Spinal cord (tissue), 10 donors: Measurements from ENCODE around the gene DCAF12. TPM values are rescaled to one million over a fixed set of nuclear protein-coding genes. Genes with fewer than 3 reads are reported as not detected.
A peak's percentile ranks its signal among the peaks of the same experiment; 100 is the strongest.
"Not testable (repeated sequence)": the region's sequence is repeated elsewhere in the genome, so short reads cannot be mapped to it uniquely, and the experiment has no call there.

ENCODE experiments used
- DNase-seq, 6 donors: peaks; one replicate each; pipeline versions ENCODE4 v3.0.0 to v3.0.0-alpha.2; 2013 to 2015; ENCODE audit warnings: low spot score in 6 of 6, low read depth in 4 of 6
- H3K27ac ChIP-seq: one replicate; pipeline ENCODE4 v1.5.1; 2013; ENCODE audit warnings: low read depth, low read length, control low read depth
- H3K27me3 ChIP-seq: one replicate; pipeline ENCODE4 v1.6.1; 2013; ENCODE audit warnings: low read length; ENCODE audit not compliant: control insufficient read depth, insufficient read depth
- H3K36me3 ChIP-seq: one replicate; pipeline ENCODE4 v1.6.1; 2013; ENCODE audit warnings: low read length; ENCODE audit not compliant: control insufficient read depth, insufficient read depth
- H3K4me1 ChIP-seq: one replicate; pipeline ENCODE4 v1.6.1; 2013; ENCODE audit warnings: low read length; ENCODE audit not compliant: control insufficient read depth, insufficient read depth
- H3K4me3 ChIP-seq: one replicate; pipeline ENCODE4 v1.5.1; 2013; ENCODE audit warnings: low read depth, low read length, control low read depth
- H3K9me3 ChIP-seq: one replicate; pipeline ENCODE4 v1.6.1; 2013; ENCODE audit warnings: low read length; ENCODE audit not compliant: control insufficient read depth, insufficient read depth
- WGBS: methylation state at CpG from one replicate; pipeline ENCODE4 v1.1.5; 2013; ENCODE audit warnings: missing lambda C conversion rate; ENCODE audit not compliant: insufficient coverage; 5-methylcytosine and 5-hydroxymethylcytosine counted together
- polyA plus RNA-seq, 2 donors: library from polyadenylated mRNA; unstranded; fragments of 120-200 nt; gene quantifications; one replicate each; pipeline ENCODE4 v1.2.1, GENCODE V29; 2013; ENCODE audit not compliant: insufficient read length in 2 of 2
- total RNA-seq, 2 donors: library from RNA; depleted of rRNA in 1 of 2; stranded (reverse); fragments of 120-200 nt in 1 of 2; fragments of >200 nt in 1 of 2; gene quantifications; one replicate each; pipeline versions ENCODE4 v1.2.3 to v1.2.4, GENCODE V29; 2013 to 2014
- donor health status: healthy.

Gene DCAF12
- total and polyA plus RNA-seq, 4 donors = 32.3 to 46.9 (median 41.3) TPM

DNA sequence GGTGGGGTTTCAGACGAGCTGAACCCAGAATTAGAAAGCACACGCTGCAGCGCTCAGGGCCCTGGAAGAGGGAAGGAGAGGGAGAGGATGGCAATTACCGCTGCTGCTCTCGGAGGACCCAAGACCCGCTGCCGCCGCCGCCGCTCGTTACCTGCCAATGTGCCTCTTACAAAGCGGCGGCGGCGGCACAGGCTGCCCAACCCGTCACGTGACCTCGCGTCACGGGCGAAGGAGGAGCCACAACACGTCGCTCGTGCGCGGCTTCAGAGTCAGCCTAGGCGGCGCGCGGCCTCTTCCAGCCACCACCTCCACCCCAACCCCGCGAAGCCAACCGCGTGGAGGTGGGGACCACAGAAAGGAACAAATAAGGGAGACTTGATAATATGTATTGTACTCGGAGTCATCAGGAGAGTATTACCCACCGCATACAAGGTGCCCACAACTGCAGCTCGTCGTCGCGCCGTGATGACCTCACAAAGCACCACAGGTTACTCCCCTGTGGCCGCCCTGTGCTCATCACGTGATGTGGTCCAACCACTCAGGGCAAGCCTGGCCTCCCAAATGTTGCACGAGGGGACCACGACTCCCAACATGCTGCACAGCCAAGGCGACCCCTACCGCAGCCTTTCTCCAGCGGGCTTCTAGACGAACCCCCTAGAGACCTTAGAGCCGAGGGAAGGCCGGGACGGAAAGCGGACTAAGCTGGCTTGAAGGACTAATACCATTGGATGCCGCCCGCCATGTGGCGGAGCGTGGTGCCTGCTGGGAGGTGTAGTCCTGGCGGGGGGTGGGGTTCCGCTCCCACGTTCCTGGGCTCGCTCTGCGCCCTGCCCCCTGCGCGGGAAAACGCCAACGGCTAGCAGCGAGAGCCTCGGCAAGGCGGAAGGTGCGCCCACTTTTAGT lies 77.5 kb downstream of the DCAF12 start, which contains the start of gene UBAP2:
TSS of gene UBAP2 (minus strand) at position 161 of the 903 bp plus-strand sequence. CDS start 31,739 bp downstream, outside the sequence.
- H3K9me3 ChIP-seq = no peaks in the 10 kb centered on the region
- 0% methylated on average over 59 of the region's 70 CpGs for WGBS
- DNase-seq = peak; percentile 94 to 100 (median 98)
- H3K36me3 ChIP-seq = peaks cover 5% of the 10 kb centered on the region
- peak within 1 kb of the TSS; percentile 94 for H3K27ac ChIP-seq
- peak within 1 kb of the TSS; percentile 82 for H3K4me3 ChIP-seq
- H3K27me3 ChIP-seq = no peaks in the 10 kb centered on the region
- H3K4me1 ChIP-seq = peaks cover 4% of the 10 kb centered on the region

DNA sequence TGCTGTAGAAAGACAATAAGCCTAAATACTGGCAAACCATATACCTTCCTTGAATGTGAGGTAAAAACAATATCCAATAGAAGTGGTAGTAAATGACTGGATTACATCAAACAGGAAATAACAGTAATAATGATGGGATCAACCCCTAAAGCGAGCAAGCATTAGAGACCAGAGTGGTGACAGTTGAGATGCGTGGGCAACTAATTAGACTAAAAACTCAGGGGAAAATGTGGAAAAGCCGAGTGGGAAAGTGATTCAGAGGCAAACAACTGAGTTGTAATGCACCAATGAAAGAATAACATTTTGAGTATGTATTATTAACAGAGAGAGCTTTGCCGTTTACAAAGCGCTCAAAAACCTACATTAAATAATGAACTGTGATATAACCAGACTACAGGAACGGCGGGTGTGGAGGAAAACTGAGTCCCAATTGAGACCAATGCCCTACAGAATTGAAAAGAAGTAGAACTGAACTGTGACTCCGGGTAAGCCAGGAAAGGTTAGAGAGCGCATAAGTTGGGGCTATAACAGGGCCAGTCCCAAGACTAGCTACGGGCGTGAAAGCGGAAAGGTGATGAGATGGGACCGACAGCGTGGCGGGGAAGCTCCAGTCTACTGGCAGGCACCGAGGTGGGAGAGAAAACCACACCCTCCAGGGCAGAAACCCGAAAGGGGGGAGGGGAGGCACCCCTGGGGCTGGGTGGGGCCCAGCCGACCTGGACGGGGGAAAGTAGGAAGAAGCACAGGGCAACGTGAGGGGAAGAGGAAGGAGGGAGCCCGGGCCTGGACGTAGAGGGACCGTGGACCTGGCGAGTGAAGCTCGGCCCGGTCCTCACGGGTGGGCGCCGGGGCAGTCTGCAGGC lies 78.4 kb downstream of the DCAF12 start:
- Histone ChIP-seq H3K36me3 (peaks cover 5% of the 10 kb centered on the region), H3K27me3 (no peaks in the 10 kb centered on the region), H3K27ac (peak overlapping the region; percentile 94), H3K4me3 (peak overlapping the region; percentile 82), H3K4me1 (peaks cover 4% of the 10 kb centered on the region), H3K9me3 (no peaks in the 10 kb centered on the region)
- WGBS = under 1% methylated on average over 27 of the region's 29 CpGs
- DNase-seq = peak in 1 of 6 donors; percentile 6

DNA sequence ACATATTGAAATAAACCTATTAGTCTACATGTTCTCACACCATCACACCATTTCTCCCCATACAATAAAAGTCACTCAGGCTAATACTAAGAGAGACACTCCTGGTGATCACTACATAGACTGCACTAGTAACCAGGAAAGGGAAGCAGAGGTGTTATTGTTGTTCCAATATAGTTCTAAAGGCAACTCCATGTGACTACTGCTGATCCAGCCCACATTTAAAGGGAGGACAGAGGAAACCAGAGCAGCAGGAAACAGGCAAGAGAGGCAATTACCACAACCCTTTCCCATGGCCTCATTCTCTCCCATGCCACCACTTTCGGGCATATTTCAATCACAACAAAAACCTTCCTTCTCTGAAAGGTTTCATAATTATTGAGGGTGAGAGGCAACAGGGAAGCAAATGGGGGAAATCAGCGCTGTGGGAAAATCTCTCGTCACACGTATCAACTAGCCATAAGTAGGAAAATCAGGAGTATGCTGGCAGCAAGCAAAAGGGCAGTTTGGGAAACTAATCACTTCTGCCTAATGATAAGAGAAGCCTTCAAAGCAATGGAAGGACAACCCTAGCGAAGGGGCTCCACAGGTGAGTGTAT lies 79.6 kb downstream of the DCAF12 start:
- H3K4me1 ChIP-seq = peaks cover 4% of the 10 kb centered on the region
- peaks cover 5% of the 10 kb centered on the region for H3K36me3 ChIP-seq
- DNase-seq = no peak
- H3K27me3 ChIP-seq = no peaks in the 10 kb centered on the region
- no peak overlapping the region for H3K4me3 ChIP-seq
- no peak overlapping the region for H3K27ac ChIP-seq
- 77% methylated on average over 3 of the region's 5 CpGs for WGBS
- H3K9me3 ChIP-seq = no peaks in the 10 kb centered on the region

DNA sequence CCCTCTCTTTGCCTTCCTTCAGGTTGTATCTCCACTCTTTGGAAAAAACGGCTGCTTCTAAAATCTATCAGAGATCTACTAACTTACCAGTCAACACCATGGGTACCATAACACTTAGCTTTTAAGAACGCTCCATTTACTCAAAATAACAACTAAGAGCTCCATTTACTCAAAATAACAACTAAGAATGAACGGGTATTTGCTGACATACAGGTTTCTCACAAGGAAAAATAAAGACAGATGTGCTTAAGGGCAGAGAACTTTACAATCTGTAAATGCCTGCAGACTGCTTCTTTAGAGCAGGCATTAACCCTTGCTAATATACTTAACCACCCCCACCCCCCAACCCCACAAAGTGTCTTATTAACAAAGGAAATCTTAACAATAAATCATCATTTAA lies 80.6 kb downstream of the DCAF12 start:
- WGBS = no CpG with 5 or more reads among the region's 3 CpGs
- peak in 1 of 6 donors; percentile 16 for DNase-seq
- H3K27me3 ChIP-seq = no peaks in the 10 kb centered on the region
- H3K9me3 ChIP-seq = no peaks in the 10 kb centered on the region
- peaks cover 4% of the 10 kb centered on the region for H3K4me1 ChIP-seq
- H3K4me3 ChIP-seq = no peak overlapping the region
- H3K36me3 ChIP-seq = peaks cover 7% of the 10 kb centered on the region
- H3K27ac ChIP-seq = no peak overlapping the region

GRCh38 chr9:34042074-34042473 lies 84.4 kb downstream of the DCAF12 start:
- H3K36me3 ChIP-seq = peaks cover 15% of the 10 kb centered on the region
- not testable (repeated sequence) for DNase-seq, H3K27ac ChIP-seq, H3K4me3 ChIP-seq, H3K27me3 ChIP-seq, H3K4me1 ChIP-seq, H3K9me3 ChIP-seq
- 83% methylated on average over 2 of the region's 10 CpGs for WGBS

DNA sequence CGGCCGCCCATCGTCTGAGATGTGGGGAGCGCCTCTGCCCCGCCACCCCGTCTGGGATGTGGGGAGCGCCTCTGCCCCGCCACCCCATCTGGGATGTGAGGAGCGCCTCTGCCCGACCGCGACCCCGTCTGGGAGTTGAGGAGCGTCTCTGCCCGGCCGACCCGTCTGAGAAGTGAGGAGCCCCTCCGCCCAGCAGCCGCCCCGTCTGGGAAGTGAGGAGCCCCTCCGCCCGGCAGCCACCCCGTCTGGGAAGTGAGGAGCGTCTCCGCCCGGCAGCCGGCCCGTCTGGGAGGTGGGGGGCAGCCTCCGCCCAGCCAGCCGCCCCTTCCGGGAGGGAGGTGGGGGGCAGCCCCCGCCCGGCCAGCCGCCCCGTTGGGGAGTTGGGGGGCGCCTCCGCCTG lies 87.6 kb downstream of the DCAF12 start:
- not testable (repeated sequence) for H3K4me3 ChIP-seq, H3K27ac ChIP-seq, H3K27me3 ChIP-seq, H3K4me1 ChIP-seq, H3K9me3 ChIP-seq, DNase-seq
- peaks cover 10% of the 10 kb centered on the region for H3K36me3 ChIP-seq
- 95% methylated on average over 17 of the region's 37 CpGs for whole genome bisulfite sequencing

- WGBS = 100% methylated on average over 1 of the region's 2 CpGs
- no peaks in the 10 kb centered on the region for H3K27me3 ChIP-seq
Measured at GRCh38 chr9:34037626-34038025, 88.9 kb downstream of the DCAF12 start.

DNA sequence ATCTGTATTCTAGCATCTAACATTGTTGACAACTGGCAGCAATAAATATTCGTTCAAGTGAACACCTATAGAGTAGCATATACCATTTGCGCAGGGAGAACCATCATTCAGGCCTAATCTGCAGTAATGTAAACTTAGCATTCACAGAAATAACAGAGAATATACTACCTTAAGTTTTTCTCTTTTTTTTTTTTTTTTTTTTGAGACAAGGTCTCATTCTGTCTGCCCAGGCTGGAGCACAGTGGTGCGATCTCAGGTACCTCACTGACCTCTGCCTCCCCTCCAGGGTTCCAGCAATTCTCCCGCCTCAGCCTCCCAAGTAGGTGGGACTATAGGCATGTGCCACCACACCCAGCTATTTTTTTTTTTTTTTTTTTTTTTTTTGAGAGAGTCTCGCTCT lies 89.9 kb downstream of the DCAF12 start:
- Histone ChIP-seq H3K4me1 (no peaks in the 10 kb centered on the region), H3K9me3 (no peaks in the 10 kb centered on the region), H3K4me3 (no peak overlapping the region), H3K36me3 (peaks cover 16% of the 10 kb centered on the region), H3K27me3 (no peaks in the 10 kb centered on the region), H3K27ac (no peak overlapping the region)
- 100% methylated on average over 1 of the region's 5 CpGs for WGBS
- no peak for DNase-seq

More at GRCh38 chr9:34037626-34038025, 88.9 kb downstream of the DCAF12 start:
- no peak for DNase-seq
- Histone ChIP-seq H3K9me3 (no peaks in the 10 kb centered on the region), H3K36me3 (peaks cover 11% of the 10 kb centered on the region), H3K4me1 (no peaks in the 10 kb centered on the region), H3K4me3 (no peak overlapping the region), H3K27ac (no peak overlapping the region)
